OCI-LY1 (cell line): ENCODE results near the gene CEP63.

ENCODE experiments used
- H2AFZ ChIP-seq: fragments of 200-600 bp; sonication (generic), shearing (Covaris generic); 2 replicates; pipeline ENCODE4 v1.6.0; 2014; ENCODE audit warnings: antibody characterized with exemption, mild to moderate bottlenecking, low read length
- H3F3A ChIP-seq: fragments of 200-600 bp; sonication (generic), shearing (Covaris generic); 2 replicates; pipeline ENCODE4 v1.6.0; 2014; ENCODE audit warnings: mild to moderate bottlenecking, antibody characterized with exemption, low read length, moderate library complexity; ENCODE audit not compliant: insufficient read depth
- H3K27ac ChIP-seq: fragments of 200-600 bp; sonication (generic); 2 replicates; pipeline ENCODE4 v1.5.1; 2014; ENCODE audit warnings: low read length, mixed run types, mild to moderate bottlenecking, low read depth; ENCODE audit not compliant: poor library complexity, severe bottlenecking
- H3K27me3 ChIP-seq: fragments of 200-600 bp; sonication (generic); 2 replicates; pipeline ENCODE4 v1.6.0; 2014; ENCODE audit warnings: antibody characterized with exemption, mild to moderate bottlenecking, low read length, moderate library complexity; ENCODE audit not compliant: insufficient read depth
- H3K36me3 ChIP-seq: fragments of 200-600 bp; sonication (generic); 2 replicates; pipeline ENCODE4 v1.6.1; 2014; ENCODE audit warnings: mild to moderate bottlenecking, antibody characterized with exemption, low read length, moderate library complexity, mixed read lengths; ENCODE audit not compliant: insufficient read depth
- H3K4me1 ChIP-seq: fragments of 200-600 bp; sonication (generic); 2 replicates; pipeline ENCODE4 v1.5.1; 2014; ENCODE audit warnings: mild to moderate bottlenecking, low read length, moderate library complexity; ENCODE audit not compliant: insufficient read depth, severe bottlenecking
- H3K4me2 ChIP-seq: fragments of 200-600 bp; sonication (generic), shearing (Covaris generic); 2 replicates; pipeline ENCODE4 v1.6.1; 2014; ENCODE audit warnings: low read length
- H3K4me3 ChIP-seq: fragments of 200-600 bp; sonication (generic); 2 replicates; pipeline ENCODE4 v1.5.1; 2014; ENCODE audit warnings: low read length, low read depth, mild to moderate bottlenecking, mixed read lengths; ENCODE audit not compliant: poor library complexity, severe bottlenecking
- H3K79me2 ChIP-seq: fragments of 200-600 bp; shearing (Covaris generic); 2 replicates; pipeline ENCODE4 v1.6.1; 2016; ENCODE audit warnings: mixed run types, low read length, mixed read lengths; ENCODE audit not compliant: insufficient read depth
- H3K9ac ChIP-seq: fragments of 200-600 bp; sonication (generic), shearing (Covaris generic); 2 replicates; pipeline ENCODE4 v1.6.1; 2014; ENCODE audit warnings: mild to moderate bottlenecking, low read length, mixed read lengths
- H3K9me2 ChIP-seq: fragments of 200-600 bp; sonication (generic), shearing (Covaris generic); 2 replicates; pipeline ENCODE4 v1.6.1; 2014; ENCODE audit warnings: low read depth, mild to moderate bottlenecking, low read length, mixed read lengths
- H3K9me3 ChIP-seq: fragments of 200-600 bp; shearing (Covaris generic); 2 replicates; pipeline ENCODE4 v1.6.1; 2014; ENCODE audit warnings: low read length, mixed read lengths
- H4K20me1 ChIP-seq: fragments of 200-600 bp; sonication (generic), shearing (Covaris generic); 2 replicates; pipeline ENCODE4 v1.6.0; 2016; ENCODE audit warnings: mild to moderate bottlenecking, low read length; ENCODE audit not compliant: insufficient read depth
- CTCF ChIP-seq: fragments of 200-600 bp; sonication (generic), shearing (Covaris generic); IDR thresholded peaks from 2 replicates; pipeline ENCODE4 v1.5.1; 2017; ENCODE audit warnings: mild to moderate bottlenecking, antibody characterized with exemption, low read length, moderate library complexity, mixed read lengths
- EZH2 ChIP-seq: fragments of 200-600 bp; sonication (generic), shearing (Covaris generic); IDR thresholded peaks from 2 replicates; pipeline ENCODE4 v1.8.0; 2017; ENCODE audit warnings: borderline replicate concordance, mixed run types, mild to moderate bottlenecking, antibody characterized with exemption, low read length, moderate library complexity, mixed read lengths

Gene CEP63

GRCh38 chr3:134464064-134464688 lies 21.7 kb upstream of the CEP63 start:
- no peaks in the 10 kb centered on the region; the same call in 1 of the 2 replicates for H3K27me3 ChIP-seq
- H2AFZ ChIP-seq = no peak overlapping the region
- no peaks in the 10 kb centered on the region for H3K9me3 ChIP-seq
- TF ChIP-seq CTCF (no peak), EZH2 (no peak)
- no peaks in the 10 kb centered on the region for H3F3A ChIP-seq
- H4K20me1 ChIP-seq = no peaks in the 10 kb centered on the region
- no peak overlapping the region for H3K27ac ChIP-seq
- H3K36me3 ChIP-seq = no peaks in the 10 kb centered on the region
- H3K9ac ChIP-seq = no peak overlapping the region
- H3K79me2 ChIP-seq = no peaks in the 10 kb centered on the region
- no peaks in the 10 kb centered on the region for H3K4me1 ChIP-seq
- no peak overlapping the region for H3K4me2 ChIP-seq
- H3K9me2 ChIP-seq = no peaks in the 10 kb centered on the region
- no peak overlapping the region for H3K4me3 ChIP-seq

- H3K9me3 ChIP-seq = no peaks in the 10 kb centered on the region
- no peak overlapping the region for H2AFZ ChIP-seq
- no peak overlapping the region for H3K9ac ChIP-seq
- H4K20me1 ChIP-seq = no peaks in the 10 kb centered on the region
- H3F3A ChIP-seq = no peaks in the 10 kb centered on the region
- H3K36me3 ChIP-seq = no peaks in the 10 kb centered on the region
- H3K79me2 ChIP-seq = no peaks in the 10 kb centered on the region
- no peak overlapping the region for H3K4me2 ChIP-seq
- H3K9me2 ChIP-seq = no peaks in the 10 kb centered on the region
- H3K27me3 ChIP-seq = no peaks in the 10 kb centered on the region; the same call in 1 of the 2 replicates
- TF ChIP-seq EZH2 (no peak), CTCF (no peak)
- no peak overlapping the region for H3K27ac ChIP-seq
- no peaks in the 10 kb centered on the region for H3K4me1 ChIP-seq
- H3K4me3 ChIP-seq = no peak overlapping the region
Observed at GRCh38 chr3:134464689-134465365, 21.0 kb upstream of the CEP63 start.

- no peak overlapping the region for H2AFZ ChIP-seq
- H3K4me1 ChIP-seq = no peaks in the 10 kb centered on the region
- H3K9me3 ChIP-seq = no peaks in the 10 kb centered on the region
- H3F3A ChIP-seq = no peaks in the 10 kb centered on the region
- H3K27ac ChIP-seq = no peak overlapping the region
- no peaks in the 10 kb centered on the region for H3K79me2 ChIP-seq
- H3K9ac ChIP-seq = no peak overlapping the region
- H3K4me2 ChIP-seq = no peak overlapping the region
- H3K4me3 ChIP-seq = no peak overlapping the region
- no peaks in the 10 kb centered on the region for H4K20me1 ChIP-seq
- H3K9me2 ChIP-seq = no peaks in the 10 kb centered on the region
- H3K27me3 ChIP-seq = no peaks in the 10 kb centered on the region
- H3K36me3 ChIP-seq = no peaks in the 10 kb centered on the region
- TF ChIP-seq EZH2 (no peak), CTCF (no peak)
Observed at GRCh38 chr3:134466331-134466730, 19.5 kb upstream of the CEP63 start.
